Mammary epithelial cell (primary cell): ENCODE measurements around the gene PRPF18.

Source experiments
- EZH2 ChIP-seq: IDR thresholded peaks from 2 replicates; pipeline ENCODE4 v1.6.1; 2012; ENCODE audit warnings: low read length, inconsistent platforms, borderline replicate concordance
- TF ChIP-seq, protein P1 (sequence below), 2 donors: IDR thresholded peaks in 1 of 2; conservative IDR thresholded peaks in 1 of 2; 2 replicates each; pipeline ENCODE4 v1.5.1; 2011 to 2012; ENCODE audit warnings: inconsistent platforms in 2 of 2, low read length in 2 of 2, mild to moderate bottlenecking in 2 of 2, control low read depth in 1 of 2, low read depth in 1 of 2; ENCODE audit not compliant: insufficient read depth in 1 of 2; ENCODE audit errors: extremely low read depth in 1 of 2

DNA sequence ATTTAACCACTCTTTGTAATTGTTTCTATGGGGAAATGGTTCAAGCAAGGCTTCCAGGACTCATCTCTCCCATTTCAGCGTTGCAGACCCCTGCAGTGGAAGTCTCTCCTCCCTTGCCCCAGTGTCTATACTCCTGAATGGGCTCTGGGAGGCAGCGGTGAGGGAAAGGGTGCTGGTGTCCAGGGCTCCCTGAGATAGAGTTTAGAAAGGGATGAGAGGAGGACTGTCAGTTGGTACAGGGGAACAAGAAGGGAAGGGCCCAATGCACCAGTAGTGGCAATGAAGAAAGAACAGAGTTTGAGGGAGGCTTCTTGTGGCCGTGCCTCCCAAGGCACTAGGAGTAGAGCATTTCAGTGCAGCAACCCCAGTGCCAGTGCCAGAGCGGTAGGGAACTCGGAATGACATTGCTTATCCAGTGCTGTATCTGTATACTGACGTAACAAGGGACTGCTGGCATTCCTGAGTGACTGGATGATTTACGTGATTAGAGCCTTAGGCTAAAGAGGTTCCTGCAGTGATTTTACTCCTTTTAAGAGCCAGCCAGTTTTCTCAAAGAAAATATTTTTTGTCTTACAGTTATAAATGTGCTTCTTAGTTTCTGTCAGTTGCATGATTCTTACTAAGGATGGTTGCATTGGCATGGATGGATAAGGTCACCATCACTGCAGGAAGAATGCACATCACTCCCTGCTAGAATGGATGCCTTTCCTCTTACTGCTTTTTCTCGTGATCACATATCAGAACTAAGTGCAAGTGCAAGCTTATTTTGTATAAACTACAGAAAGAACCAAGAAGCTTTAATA, 28.0 kb downstream of the PRPF18 start:
- no peak for TF ChIP-seq EZH2
- TF ChIP-seq, protein P1, sequence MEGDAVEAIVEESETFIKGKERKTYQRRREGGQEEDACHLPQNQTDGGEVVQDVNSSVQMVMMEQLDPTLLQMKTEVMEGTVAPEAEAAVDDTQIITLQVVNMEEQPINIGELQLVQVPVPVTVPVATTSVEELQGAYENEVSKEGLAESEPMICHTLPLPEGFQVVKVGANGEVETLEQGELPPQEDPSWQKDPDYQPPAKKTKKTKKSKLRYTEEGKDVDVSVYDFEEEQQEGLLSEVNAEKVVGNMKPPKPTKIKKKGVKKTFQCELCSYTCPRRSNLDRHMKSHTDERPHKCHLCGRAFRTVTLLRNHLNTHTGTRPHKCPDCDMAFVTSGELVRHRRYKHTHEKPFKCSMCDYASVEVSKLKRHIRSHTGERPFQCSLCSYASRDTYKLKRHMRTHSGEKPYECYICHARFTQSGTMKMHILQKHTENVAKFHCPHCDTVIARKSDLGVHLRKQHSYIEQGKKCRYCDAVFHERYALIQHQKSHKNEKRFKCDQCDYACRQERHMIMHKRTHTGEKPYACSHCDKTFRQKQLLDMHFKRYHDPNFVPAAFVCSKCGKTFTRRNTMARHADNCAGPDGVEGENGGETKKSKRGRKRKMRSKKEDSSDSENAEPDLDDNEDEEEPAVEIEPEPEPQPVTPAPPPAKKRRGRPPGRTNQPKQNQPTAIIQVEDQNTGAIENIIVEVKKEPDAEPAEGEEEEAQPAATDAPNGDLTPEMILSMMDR (conservative IDR thresholded peaks at IDR 0.05 in 1 of 2, IDR thresholded peaks at IDR 0.05 in 1 of 2; ENCODE audit: extremely low read depth in 1 of 2, insufficient read depth in 1 of 2, low read depth in 1 of 2, low read length in 2 of 2): no peak
